Endothelial cell of umbilical vein (primary cell): ENCODE measurements around the gene ZNF644. TPM values are rescaled to one million over a fixed set of nuclear protein-coding genes. Genes with fewer than 3 reads are reported as not detected.

Experiments used
- BruUV-seq: library from RNA; stranded (reverse); fragments of 400-500 nt; replicated peaks from 2 replicates; lab custom pipeline; 2021; lab: Mats Ljungman, UMichigan
- CTCF ChIA-PET: fragments of 300-600, 350-600 bp; sonication (Branson Sonifier 250); formaldehyde crosslinking; loops from one replicate; lab custom pipeline; 2021; ENCODE audit warnings: antibody characterized with exemption, inconsistent platforms; lab: Charles Lee
- POLR2A ChIA-PET: fragments of 300-600, 350-600 bp; sonication (Branson Sonifier 250); formaldehyde crosslinking; loops from one replicate; lab custom pipeline; 2021; ENCODE audit warnings: antibody characterized with exemption, inconsistent platforms; lab: Charles Lee
- DNase-seq: peaks from one replicate; pipeline ENCODE4 v3.0.0-alpha.2; 2011; ENCODE audit warnings: low read depth, low spot score
- FAIRE-seq: peaks from 2 replicates; lab custom pipeline; 2011; peaks lifted over from hg19 to GRCh38; lab: Jason Lieb, UNC
- H2AFZ ChIP-seq: 2 replicates; pipeline ENCODE4 v1.6.0; 2012; ENCODE audit warnings: low read depth, low read length, control low read depth, inconsistent platforms
- H3K27ac ChIP-seq: 2 replicates; pipeline ENCODE4 v1.5.1; 2011; ENCODE audit warnings: low read depth, mild to moderate bottlenecking, control low read depth, low read length, moderate library complexity; ENCODE audit not compliant: insufficient read depth
- H3K27me3 ChIP-seq, 2 experiments: 2 replicates each; pipeline versions ENCODE4 v1.6.0 to v1.6.1; 2011; ENCODE audit warnings: low read length in 2 of 2, mixed read lengths in 1 of 2; ENCODE audit not compliant: control insufficient read depth in 2 of 2, insufficient read depth in 2 of 2
- H3K36me3 ChIP-seq, 2 experiments: 2 replicates in 1 of 2; 3 replicates in 1 of 2; pipeline ENCODE4 v1.5.1; 2011; ENCODE audit warnings: low read length in 2 of 2, mild to moderate bottlenecking in 1 of 2, moderate library complexity in 1 of 2; ENCODE audit not compliant: control insufficient read depth in 2 of 2, insufficient read depth in 2 of 2; ENCODE audit errors: extremely low read depth in 1 of 2
- H3K4me1 ChIP-seq: 3 replicates; pipeline ENCODE4 v1.5.1; 2011; ENCODE audit warnings: mild to moderate bottlenecking, low read length; ENCODE audit not compliant: control insufficient read depth, insufficient read depth; ENCODE audit errors: extremely low read depth
- H3K4me2 ChIP-seq: 2 replicates; pipeline ENCODE4 v1.6.1; 2011; ENCODE audit warnings: low read length, control low read depth, mixed read lengths; ENCODE audit not compliant: insufficient read depth
- H3K4me3 ChIP-seq, 3 experiments: fragments of 200-600 bp in 1 of 3; sonication (generic), shearing (Covaris generic) in 1 of 3; replicated peaks in 1 of 3; 2 replicates each; pipeline ENCODE4 v1.5.1; 2011 to 2016; ENCODE audit warnings: control low read depth in 3 of 3, low read length in 3 of 3, mild to moderate bottlenecking in 2 of 3, inconsistent platforms in 1 of 3, low read depth in 1 of 3, moderate library complexity in 1 of 3; ENCODE audit not compliant: insufficient read depth in 1 of 3
- H3K79me2 ChIP-seq: 2 replicates; pipeline ENCODE4 v1.6.0; 2012; ENCODE audit warnings: low read length, inconsistent platforms; ENCODE audit not compliant: control insufficient read depth, insufficient read depth
- H3K9ac ChIP-seq: replicated peaks from 2 replicates; pipeline ENCODE3; 2011; ENCODE audit warnings: low read length, control low read depth; ENCODE audit not compliant: insufficient read depth; ENCODE audit errors: extremely low read depth
- H3K9me1 ChIP-seq: replicated peaks from 3 replicates; pipeline ENCODE4 v1.6.0; 2011; ENCODE audit warnings: mild to moderate bottlenecking, low read length; ENCODE audit not compliant: control insufficient read depth, insufficient read depth; ENCODE audit errors: extremely low read depth
- H3K9me3 ChIP-seq: replicated peaks from 2 replicates; pipeline ENCODE4 v1.5.1; 2012; ENCODE audit warnings: low read length, inconsistent platforms; ENCODE audit not compliant: control insufficient read depth, insufficient read depth
- H4K20me1 ChIP-seq: replicated peaks from 2 replicates; pipeline ENCODE3; 2011; ENCODE audit warnings: mild to moderate bottlenecking, low read length; ENCODE audit not compliant: control insufficient read depth, insufficient read depth; ENCODE audit errors: extremely low read depth
- EZH2 ChIP-seq: IDR thresholded peaks from 2 replicates; pipeline ENCODE4 v1.6.1; 2012; ENCODE audit warnings: borderline replicate concordance, low read depth, mild to moderate bottlenecking, moderate library complexity, low read length, inconsistent platforms; ENCODE audit not compliant: severe bottlenecking
- FOS ChIP-seq: IDR thresholded peaks from 2 replicates; pipeline ENCODE4 v1.6.1; 2011; ENCODE audit warnings: mild to moderate bottlenecking, low read length, moderate library complexity, borderline replicate concordance; ENCODE audit not compliant: insufficient read depth
- GATA2 ChIP-seq: IDR thresholded peaks from 2 replicates; pipeline ENCODE4 v1.7.0; 2011; ENCODE audit warnings: low read depth, mild to moderate bottlenecking, moderate library complexity, mixed read lengths, low read length; ENCODE audit not compliant: insufficient read length, insufficient read depth
- JUN ChIP-seq: IDR thresholded peaks from 2 replicates; pipeline ENCODE4 v1.6.1; 2011; ENCODE audit warnings: borderline replicate concordance, low read depth; ENCODE audit not compliant: insufficient read length, insufficient read depth
- MYC ChIP-seq: IDR thresholded peaks from one replicate; pipeline ENCODE4 v1.6.1; 2011; ENCODE audit warnings: mild to moderate bottlenecking, low read depth, low read length
- POLR2A ChIP-seq: IDR thresholded peaks from 2 replicates; pipeline ENCODE4 v1.6.1; 2012; ENCODE audit warnings: low read depth, mild to moderate bottlenecking, control low read depth, low read length
- POLR2AphosphoS5 ChIP-seq: IDR thresholded peaks from 2 replicates; pipeline ENCODE4 v1.6.1; 2012; ENCODE audit warnings: low read depth, mild to moderate bottlenecking, control low read depth, low read length, moderate library complexity; ENCODE audit not compliant: insufficient read depth
- dilution Hi-C: fragments of 300-500 bp; cut with MboI; formaldehyde crosslinking; loops from one replicate; pipeline ENCODE4 v1.15.0; 2019; ENCODE audit warnings: low sequenced_read_pairs; ENCODE audit not compliant: extremely low pct_ligation_motif_present
- intact Hi-C: fragments of 100-400 bp; cut with micrococcal nuclease; formaldehyde crosslinking; loops from one replicate; pipeline ENCODE4 v1.10.0; 2022
- polyA plus RNA-seq, 4 experiments: library from polyadenylated mRNA; depleted of rRNA in 3 of 4; stranded (reverse) in 3 of 4; unstranded in 1 of 4; fragments of >200 nt; gene quantifications; 2 replicates each; pipeline versions ENCODE4 v1.2.1 to v1.2.3, GENCODE V29; 2011 to 2012; ENCODE audit warnings: missing spikeins in 1 of 4
- total RNA-seq: library from RNA; stranded (reverse); gene quantifications from 2 replicates; pipeline ENCODE4 v1.2.3, GENCODE V29; 2021
- TF ChIP-seq, protein P1 (sequence below): IDR thresholded peaks from 2 replicates; pipeline ENCODE4 v1.6.1; 2011; ENCODE audit not compliant: insufficient read depth, insufficient read length
- TF ChIP-seq, protein P2 (sequence below), 2 donors: IDR thresholded peaks; 1 replicate in 1 of 2; 2 replicates in 1 of 2; pipeline ENCODE4 v1.5.1; 2011; ENCODE audit warnings: low read length in 2 of 2, mild to moderate bottlenecking in 2 of 2, moderate library complexity in 2 of 2, control low read depth in 1 of 2, inconsistent platforms in 1 of 2, low read depth in 1 of 2; ENCODE audit not compliant: insufficient read depth in 1 of 2; ENCODE audit errors: extremely low read depth in 1 of 2

ZNF644 gene
- total and polyA plus RNA-seq, 2 donors (not counting 3 experiments of a cell fraction or from before 2014, with no cell fraction given) = 7.2 to 47.0 TPM

DNA sequence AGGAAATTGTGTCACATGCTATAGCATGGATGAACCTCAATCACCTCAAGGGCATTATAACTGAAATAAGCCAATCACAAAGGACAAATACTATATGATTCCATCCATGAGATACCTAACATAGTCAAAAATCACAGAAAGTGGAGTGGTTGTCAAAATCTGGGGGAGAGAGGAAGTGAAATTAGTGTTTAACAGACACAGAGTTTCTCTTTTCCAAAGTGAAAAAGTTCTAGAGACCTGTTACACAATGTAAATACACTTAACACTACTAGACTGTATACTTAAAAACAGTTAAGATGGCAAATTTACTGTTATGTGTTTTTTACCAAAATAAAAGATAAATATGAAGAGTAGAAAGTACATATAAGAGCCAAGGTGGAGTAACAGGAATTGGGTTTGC, 31.8 kb downstream of the ZNF644 start:
- Histone ChIP-seq H3K4me3 (no peak overlapping the region), H3K9ac (no peak overlapping the region), H3K27me3 (no peaks in the 10 kb centered on the region), H3K4me2 (no peak overlapping the region), H3K79me2 (peaks cover 98% of the 10 kb centered on the region), H3K36me3 (no peaks in the 10 kb centered on the region), H4K20me1 (peaks cover 14% of the 10 kb centered on the region), H3K27ac (no peak overlapping the region), H3K9me3 (no peaks in the 10 kb centered on the region), H3K4me1 (no peaks in the 10 kb centered on the region), H2AFZ (no peak overlapping the region), H3K9me1 (no peaks in the 10 kb centered on the region)
- DNase-seq (no peak), FAIRE-seq (no peak)
- intact Hi-C loops (no loop called here), dilution Hi-C loops (no loop called here)
- ChIA-PET POLR2A (no interaction called here), CTCF (no interaction called here)
- TF ChIP-seq MYC (no peak), POLR2A (no peak), GATA2 (no peak), JUN (no peak), FOS (no peak), POLR2AphosphoS5 (no peak), EZH2 (no peak)
- TF ChIP-seq, protein P1, sequence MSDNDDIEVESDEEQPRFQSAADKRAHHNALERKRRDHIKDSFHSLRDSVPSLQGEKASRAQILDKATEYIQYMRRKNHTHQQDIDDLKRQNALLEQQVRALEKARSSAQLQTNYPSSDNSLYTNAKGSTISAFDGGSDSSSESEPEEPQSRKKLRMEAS = no peak
- TF ChIP-seq, protein P2, sequence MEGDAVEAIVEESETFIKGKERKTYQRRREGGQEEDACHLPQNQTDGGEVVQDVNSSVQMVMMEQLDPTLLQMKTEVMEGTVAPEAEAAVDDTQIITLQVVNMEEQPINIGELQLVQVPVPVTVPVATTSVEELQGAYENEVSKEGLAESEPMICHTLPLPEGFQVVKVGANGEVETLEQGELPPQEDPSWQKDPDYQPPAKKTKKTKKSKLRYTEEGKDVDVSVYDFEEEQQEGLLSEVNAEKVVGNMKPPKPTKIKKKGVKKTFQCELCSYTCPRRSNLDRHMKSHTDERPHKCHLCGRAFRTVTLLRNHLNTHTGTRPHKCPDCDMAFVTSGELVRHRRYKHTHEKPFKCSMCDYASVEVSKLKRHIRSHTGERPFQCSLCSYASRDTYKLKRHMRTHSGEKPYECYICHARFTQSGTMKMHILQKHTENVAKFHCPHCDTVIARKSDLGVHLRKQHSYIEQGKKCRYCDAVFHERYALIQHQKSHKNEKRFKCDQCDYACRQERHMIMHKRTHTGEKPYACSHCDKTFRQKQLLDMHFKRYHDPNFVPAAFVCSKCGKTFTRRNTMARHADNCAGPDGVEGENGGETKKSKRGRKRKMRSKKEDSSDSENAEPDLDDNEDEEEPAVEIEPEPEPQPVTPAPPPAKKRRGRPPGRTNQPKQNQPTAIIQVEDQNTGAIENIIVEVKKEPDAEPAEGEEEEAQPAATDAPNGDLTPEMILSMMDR (IDR thresholded peaks at IDR 0.05; ENCODE audit: extremely low read depth in 1 of 2, insufficient read depth in 1 of 2, low read depth in 1 of 2, low read length in 2 of 2) = no peak
- no TSS peak for BruUV-seq
